Measurements from ENCODE around the gene CITED1.
A peak's percentile ranks its signal among the peaks of the same experiment; 100 is the strongest.

Gene CITED1

DNA sequence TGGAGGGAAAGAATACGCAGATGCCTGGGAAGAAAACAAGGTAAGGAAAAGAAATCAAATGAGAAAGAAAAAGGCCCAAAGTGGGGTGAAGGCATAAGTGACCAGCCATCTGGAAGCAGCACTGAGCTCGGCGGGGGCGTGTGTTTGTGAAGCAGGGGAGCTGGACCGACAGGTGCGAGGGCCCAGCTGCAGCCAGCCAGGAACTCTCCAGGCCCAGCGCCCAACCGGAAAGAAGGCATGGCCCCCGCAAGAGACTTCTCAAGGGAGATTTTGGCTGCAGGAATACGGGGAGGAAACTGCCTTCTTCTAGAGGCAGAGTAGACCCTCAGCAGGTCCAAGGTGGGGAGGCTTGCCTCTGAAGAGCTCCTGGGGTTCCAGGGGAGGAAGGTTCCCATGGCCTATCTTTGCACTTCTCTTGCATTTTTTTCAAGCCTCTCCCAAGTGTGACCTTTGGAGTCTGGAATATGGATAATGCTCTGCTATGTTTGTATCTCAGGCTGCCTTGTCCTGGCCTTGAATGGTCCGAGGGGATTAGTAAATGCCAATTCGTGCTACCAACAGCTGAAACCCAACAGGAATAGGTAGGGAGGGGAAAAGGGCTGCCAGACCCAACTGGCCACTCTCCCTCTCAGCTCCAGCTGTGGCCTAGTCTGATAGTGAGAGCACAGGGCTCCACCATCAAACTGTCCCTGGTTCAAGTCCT lies 10.8 kb upstream of the CITED1 start:
- TF ChIP-seq, protein P1, sequence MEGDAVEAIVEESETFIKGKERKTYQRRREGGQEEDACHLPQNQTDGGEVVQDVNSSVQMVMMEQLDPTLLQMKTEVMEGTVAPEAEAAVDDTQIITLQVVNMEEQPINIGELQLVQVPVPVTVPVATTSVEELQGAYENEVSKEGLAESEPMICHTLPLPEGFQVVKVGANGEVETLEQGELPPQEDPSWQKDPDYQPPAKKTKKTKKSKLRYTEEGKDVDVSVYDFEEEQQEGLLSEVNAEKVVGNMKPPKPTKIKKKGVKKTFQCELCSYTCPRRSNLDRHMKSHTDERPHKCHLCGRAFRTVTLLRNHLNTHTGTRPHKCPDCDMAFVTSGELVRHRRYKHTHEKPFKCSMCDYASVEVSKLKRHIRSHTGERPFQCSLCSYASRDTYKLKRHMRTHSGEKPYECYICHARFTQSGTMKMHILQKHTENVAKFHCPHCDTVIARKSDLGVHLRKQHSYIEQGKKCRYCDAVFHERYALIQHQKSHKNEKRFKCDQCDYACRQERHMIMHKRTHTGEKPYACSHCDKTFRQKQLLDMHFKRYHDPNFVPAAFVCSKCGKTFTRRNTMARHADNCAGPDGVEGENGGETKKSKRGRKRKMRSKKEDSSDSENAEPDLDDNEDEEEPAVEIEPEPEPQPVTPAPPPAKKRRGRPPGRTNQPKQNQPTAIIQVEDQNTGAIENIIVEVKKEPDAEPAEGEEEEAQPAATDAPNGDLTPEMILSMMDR (conservative IDR thresholded peaks at IDR 0.05; ENCODE audit: low read depth): no peak
- ChIA-PET CTCF (no interaction called here), POLR2A (ENCODE audit: low non-redundant PET) (no interaction called here)
- no peak for DNase-seq (ENCODE audit: low spot score)
- H3K27ac ChIP-seq: no peak overlapping the region

DNA sequence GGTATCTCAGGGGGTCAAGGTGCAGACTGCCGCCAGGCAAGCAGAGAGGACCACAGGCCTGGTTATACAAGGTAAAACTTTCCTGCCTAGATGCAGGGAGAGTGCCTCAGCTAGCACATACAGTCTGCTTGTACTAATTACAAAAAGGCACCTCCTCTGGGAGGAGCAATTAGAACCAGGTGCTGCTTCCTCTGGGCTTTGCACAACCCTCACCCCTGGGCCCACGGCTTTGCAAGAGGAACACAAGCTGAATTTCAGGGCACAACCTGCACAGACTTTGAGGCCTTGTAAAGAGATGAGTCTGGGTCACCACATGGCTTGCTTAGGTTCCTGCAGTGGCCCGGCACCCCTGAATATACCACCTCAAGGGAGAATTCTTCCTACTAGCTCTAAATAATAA lies 9.2 kb upstream of the CITED1 start:
- TF ChIP-seq, protein P1 (conservative IDR thresholded peaks at IDR 0.05; ENCODE audit: low read depth): no peak
- ChIA-PET POLR2A (ENCODE audit: low non-redundant PET) (no interaction called here), CTCF (no interaction called here)
- DNase-seq (ENCODE audit: low spot score): no peak
- no peak overlapping the region for H3K27ac ChIP-seq

DNA sequence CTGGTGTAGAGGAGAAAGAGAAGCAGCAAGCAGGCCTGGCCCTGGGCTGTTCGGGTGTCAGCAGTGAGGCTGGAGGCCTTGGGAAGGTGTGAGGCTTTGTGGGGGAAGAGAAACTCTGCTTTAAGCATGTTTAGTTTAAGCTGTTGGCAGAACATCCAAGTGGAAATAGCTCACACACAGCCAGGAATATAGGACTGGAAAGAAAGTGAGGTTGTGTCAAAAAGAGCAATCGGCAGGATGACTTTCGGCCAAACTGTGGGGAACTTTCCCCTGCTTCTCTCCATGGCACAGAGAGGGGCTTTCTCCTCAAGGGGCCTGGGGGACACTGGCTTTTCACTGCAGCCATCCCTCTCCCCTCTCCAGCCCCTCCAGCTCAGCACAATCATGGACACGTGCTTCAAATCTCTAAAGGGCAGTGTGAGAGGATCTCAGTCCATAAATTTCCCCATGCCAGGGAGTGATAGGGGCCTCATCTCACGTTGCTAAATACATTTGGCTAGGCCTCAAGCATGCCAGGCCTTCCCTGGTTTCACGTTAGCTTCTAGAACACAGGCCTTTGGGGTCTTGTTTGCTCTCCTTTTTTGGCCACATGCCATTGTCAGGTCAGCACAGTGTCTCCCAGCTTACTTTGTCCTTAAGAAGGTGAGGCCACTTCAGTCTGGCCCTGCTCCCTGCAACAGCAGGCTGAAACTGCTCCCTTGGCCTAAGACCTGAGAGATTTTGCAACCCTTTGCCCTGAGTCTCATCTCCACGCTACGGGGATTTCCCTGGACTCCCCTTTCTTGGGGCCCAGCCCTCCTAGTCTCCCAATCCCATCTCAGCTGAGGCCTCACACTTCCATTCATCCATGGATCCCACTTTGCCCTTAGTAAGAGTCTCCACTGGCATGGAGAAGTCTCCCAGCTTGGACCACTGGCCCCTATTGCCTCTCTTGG lies 8.3 kb upstream of the CITED1 start:
- POLR2A ChIA-PET (ENCODE audit: low non-redundant PET): no interaction called here
- no peak for DNase-seq (ENCODE audit: low spot score)
- no peak overlapping the region for H3K27ac ChIP-seq
- CTCF ChIA-PET: no interaction called here
- TF ChIP-seq, protein P1 (conservative IDR thresholded peaks at IDR 0.05; ENCODE audit: low read depth): no peak

DNA sequence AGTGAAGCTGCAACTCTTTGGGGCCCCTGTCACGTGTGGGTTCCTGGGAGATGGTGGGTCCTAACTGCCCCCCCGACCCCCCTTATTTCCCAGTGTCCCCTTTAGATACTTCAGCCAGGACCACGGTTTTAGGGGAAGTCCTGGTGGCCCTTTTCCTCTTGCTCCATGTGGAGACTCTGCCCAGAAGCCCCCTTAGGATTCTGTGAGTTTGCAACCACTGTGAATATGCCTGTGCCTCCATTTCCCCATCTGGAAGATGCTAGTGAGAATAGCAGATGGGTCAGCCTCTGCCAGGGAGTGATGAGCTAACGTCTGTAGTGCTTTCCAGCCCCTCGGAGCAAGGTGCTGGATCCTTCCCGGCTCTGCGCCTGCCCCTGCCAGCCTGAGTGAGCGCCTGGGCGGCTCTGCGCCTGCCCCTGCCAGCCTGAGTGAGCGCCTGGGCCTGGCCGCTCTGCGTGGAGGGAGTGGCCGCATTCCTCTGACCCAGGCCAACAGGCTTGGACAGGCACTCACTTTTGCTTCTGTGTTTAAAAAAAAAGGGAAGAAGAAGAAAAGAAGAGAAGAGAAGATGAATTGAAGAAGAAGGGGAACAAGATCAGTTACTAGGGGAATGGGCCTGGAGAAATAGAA lies 6.7 kb upstream of the CITED1 start:
- H3K27ac ChIP-seq: peak overlapping the region; percentile 27
- CTCF ChIA-PET: no interaction called here
- POLR2A ChIA-PET (ENCODE audit: low non-redundant PET): no interaction called here
- DNase-seq (ENCODE audit: low spot score): peak; percentile 24
- TF ChIP-seq, protein P1 (conservative IDR thresholded peaks at IDR 0.05; ENCODE audit: low read depth): no peak

DNA sequence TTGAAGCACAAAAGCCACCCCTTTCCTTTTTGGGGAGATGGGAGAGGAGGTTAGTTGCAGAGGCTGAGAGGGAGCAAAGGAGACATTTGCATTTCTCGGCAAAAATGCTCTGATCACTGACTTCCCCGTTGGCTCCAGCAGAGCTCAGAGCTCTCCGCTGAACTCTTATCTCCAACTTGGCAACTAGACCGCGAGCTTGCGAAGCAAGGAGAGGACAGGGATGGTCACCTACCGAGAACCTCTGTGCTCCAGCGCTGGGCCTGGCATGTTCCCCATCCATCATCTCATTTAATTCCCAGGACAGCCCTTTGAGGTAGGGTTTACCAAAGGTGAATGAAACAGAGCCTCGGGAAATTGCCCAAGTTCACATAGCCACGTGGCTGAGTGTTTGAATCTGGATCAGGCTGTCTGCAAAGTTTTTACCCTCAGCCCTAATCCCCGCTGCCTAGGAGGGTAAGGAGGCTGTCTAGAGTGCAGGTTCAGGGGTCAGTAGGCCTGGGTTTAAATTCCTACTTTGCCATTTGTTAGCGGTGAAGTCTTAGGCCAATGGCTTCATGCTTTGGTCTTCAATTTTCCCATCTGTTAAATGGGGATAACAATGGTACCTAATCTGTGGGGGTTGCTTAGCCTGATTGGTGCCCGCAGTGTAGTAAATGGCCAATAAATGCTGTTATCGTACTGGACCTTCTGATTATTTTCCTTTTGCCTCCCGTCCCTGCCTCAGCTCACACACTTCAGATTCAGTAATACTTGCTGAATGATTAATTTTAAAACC lies 3.8 kb upstream of the CITED1 start:
- H3K27ac ChIP-seq: no peak overlapping the region
- no peak for DNase-seq (ENCODE audit: low spot score)
- POLR2A ChIA-PET (ENCODE audit: low non-redundant PET): no interaction called here
- TF ChIP-seq, protein P1 (conservative IDR thresholded peaks at IDR 0.05; ENCODE audit: low read depth): no peak
- CTCF ChIA-PET: no interaction called here
